Osteoblast (primary cell): ENCODE results near the gene DRAXIN. TPM values are rescaled to one million over a fixed set of nuclear protein-coding genes. Genes with fewer than 3 reads are reported as not detected.

Experiments
- DNase-seq: peaks from one replicate; pipeline ENCODE4 v3.0.0; 2011; ENCODE audit warnings: low spot score, mixed read lengths; ENCODE audit not compliant: insufficient read length; ENCODE audit errors: missing footprints
- H2AFZ ChIP-seq: 2 replicates; pipeline ENCODE4 v1.6.0; 2011; ENCODE audit warnings: mild to moderate bottlenecking, low read length
- H3K27ac ChIP-seq: 2 replicates; pipeline ENCODE4 v1.5.1; 2011; ENCODE audit warnings: mild to moderate bottlenecking, low read depth, low read length, moderate library complexity
- H3K27me3 ChIP-seq: 2 replicates; pipeline ENCODE4 v1.6.0; 2012; ENCODE audit warnings: mild to moderate bottlenecking, control low read depth, inconsistent platforms, low read length, moderate library complexity; ENCODE audit not compliant: insufficient read depth
- H3K36me3 ChIP-seq: 2 replicates; pipeline ENCODE4 v1.5.1; 2011; ENCODE audit warnings: mild to moderate bottlenecking, low read length, control low read depth, moderate library complexity; ENCODE audit not compliant: insufficient read depth
- H3K4me1 ChIP-seq: 2 replicates; pipeline ENCODE4 v1.5.1; 2011; ENCODE audit warnings: mild to moderate bottlenecking, low read length, control low read depth, moderate library complexity; ENCODE audit not compliant: insufficient read depth
- H3K4me2 ChIP-seq: 2 replicates; pipeline ENCODE4 v1.6.0; 2011; ENCODE audit warnings: mild to moderate bottlenecking, low read length; ENCODE audit not compliant: insufficient read depth
- H3K4me3 ChIP-seq: fragments of 200-600 bp; sonication (generic); 3 replicates; pipeline ENCODE4 v1.5.1; 2012; ENCODE audit warnings: mild to moderate bottlenecking, low read length, inconsistent platforms; ENCODE audit not compliant: insufficient read depth
- H3K79me2 ChIP-seq: 2 replicates; pipeline ENCODE4 v1.6.0; 2012; ENCODE audit warnings: mild to moderate bottlenecking, low read length, control low read depth, inconsistent platforms; ENCODE audit not compliant: insufficient read depth
- H3K9me3 ChIP-seq: 2 replicates; pipeline ENCODE4 v1.5.1; 2011; ENCODE audit warnings: low read depth, low read length, control low read depth
- H4K20me1 ChIP-seq: 2 replicates; pipeline ENCODE4 v1.6.0; 2012; ENCODE audit warnings: mild to moderate bottlenecking, low read length, control low read depth; ENCODE audit not compliant: insufficient read depth
- total RNA-seq: library from RNA; depleted of rRNA; stranded (reverse); fragments of >200 nt; gene quantifications from 2 replicates; pipeline ENCODE4 v1.2.3, GENCODE V29; 2012
- TF ChIP-seq, protein P1 (sequence below): IDR thresholded peaks from 2 replicates; pipeline ENCODE4 v1.5.1; 2011; ENCODE audit warnings: mild to moderate bottlenecking, low read depth, low read length, moderate library complexity; ENCODE audit errors: extremely low read depth

Gene DRAXIN
- total RNA-seq, 1 donor: under 0.01 TPM

DNA sequence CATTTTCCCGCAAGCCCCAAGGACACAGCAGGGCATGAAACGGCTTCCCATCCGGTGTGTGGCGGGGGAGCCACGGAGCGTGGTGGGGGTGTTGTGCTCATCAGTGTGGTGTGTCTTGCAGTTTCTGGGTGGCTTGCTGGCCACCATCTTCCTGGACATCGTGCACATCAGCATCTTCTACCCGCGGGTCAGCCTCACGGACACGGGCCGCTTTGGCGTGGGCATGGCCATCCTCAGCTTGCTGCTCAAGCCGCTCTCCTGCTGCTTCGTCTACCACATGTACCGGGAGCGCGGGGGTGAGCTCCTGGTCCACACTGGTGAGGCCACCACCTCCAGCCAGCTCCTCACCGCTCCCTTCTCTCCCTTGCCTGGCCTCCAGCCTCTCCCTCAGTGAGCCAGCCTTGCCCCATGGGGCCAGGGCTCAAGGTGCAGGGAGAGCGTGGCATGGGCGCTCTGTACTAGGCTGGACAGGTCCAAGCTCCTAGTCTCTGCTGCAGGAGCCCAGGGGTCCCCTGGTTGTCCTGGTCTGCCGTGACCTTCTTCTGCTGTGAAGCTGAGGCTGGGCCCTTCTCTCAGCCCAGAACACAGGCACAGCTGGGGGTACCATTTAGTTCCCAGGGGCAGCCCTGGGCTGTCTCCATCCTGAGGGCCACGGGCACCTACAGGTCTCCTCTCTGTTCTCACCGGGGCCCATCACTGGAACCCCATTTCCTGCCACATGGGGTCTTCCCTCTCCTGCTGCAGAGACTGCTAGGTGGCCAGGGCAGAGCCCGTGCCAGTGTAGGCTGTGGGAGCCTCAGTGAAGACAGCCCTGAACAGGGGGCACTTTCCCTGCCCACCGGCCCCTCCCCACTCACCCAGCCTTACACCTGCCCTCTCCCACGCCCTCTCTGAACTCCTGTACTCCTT lies 57.0 kb downstream of the DRAXIN start:
- H3K27me3 ChIP-seq: no peaks in the 10 kb centered on the region
- TF ChIP-seq, protein P1, sequence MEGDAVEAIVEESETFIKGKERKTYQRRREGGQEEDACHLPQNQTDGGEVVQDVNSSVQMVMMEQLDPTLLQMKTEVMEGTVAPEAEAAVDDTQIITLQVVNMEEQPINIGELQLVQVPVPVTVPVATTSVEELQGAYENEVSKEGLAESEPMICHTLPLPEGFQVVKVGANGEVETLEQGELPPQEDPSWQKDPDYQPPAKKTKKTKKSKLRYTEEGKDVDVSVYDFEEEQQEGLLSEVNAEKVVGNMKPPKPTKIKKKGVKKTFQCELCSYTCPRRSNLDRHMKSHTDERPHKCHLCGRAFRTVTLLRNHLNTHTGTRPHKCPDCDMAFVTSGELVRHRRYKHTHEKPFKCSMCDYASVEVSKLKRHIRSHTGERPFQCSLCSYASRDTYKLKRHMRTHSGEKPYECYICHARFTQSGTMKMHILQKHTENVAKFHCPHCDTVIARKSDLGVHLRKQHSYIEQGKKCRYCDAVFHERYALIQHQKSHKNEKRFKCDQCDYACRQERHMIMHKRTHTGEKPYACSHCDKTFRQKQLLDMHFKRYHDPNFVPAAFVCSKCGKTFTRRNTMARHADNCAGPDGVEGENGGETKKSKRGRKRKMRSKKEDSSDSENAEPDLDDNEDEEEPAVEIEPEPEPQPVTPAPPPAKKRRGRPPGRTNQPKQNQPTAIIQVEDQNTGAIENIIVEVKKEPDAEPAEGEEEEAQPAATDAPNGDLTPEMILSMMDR: no peak

GRCh38 chr1:11749203-11749689 lies 57.7 kb downstream of the DRAXIN start:
- Histone ChIP-seq H3K9me3 (no peaks in the 10 kb centered on the region), H3K27ac (no peak overlapping the region), H3K27me3 (no peaks in the 10 kb centered on the region), H4K20me1 (peaks cover 34% of the 10 kb centered on the region), H3K79me2 (no peaks in the 10 kb centered on the region), H3K36me3 (peaks cover 24% of the 10 kb centered on the region), H2AFZ (no peak overlapping the region), H3K4me1 (no peaks in the 10 kb centered on the region), H3K4me3 (no peak overlapping the region), H3K4me2 (no peak overlapping the region)
- peak; percentile 63 for DNase-seq
- TF ChIP-seq, protein P1: peak; percentile 27

More for the DNA sequence above, 57.0 kb downstream of the DRAXIN start:
- Histone ChIP-seq H3K4me2 (no peak overlapping the region), H3K9me3 (no peaks in the 10 kb centered on the region), H3K4me1 (no peaks in the 10 kb centered on the region), H3K4me3 (no peak overlapping the region), H3K27ac (no peak overlapping the region), H3K36me3 (peaks cover 24% of the 10 kb centered on the region), H4K20me1 (peaks cover 34% of the 10 kb centered on the region), H3K79me2 (no peaks in the 10 kb centered on the region), H2AFZ (no peak overlapping the region)
- DNase-seq: peak; percentile 53

GRCh38 chr1:11749996-11750395 lies 58.5 kb downstream of the DRAXIN start:
- no peak overlapping the region for H3K4me3 ChIP-seq
- TF ChIP-seq, protein P1: no peak
- H4K20me1 ChIP-seq: peaks cover 34% of the 10 kb centered on the region
- H3K4me1 ChIP-seq: no peaks in the 10 kb centered on the region
- DNase-seq: peak; percentile 10
- H3K27ac ChIP-seq: no peak overlapping the region
- H3K27me3 ChIP-seq: no peaks in the 10 kb centered on the region
- no peak overlapping the region for H2AFZ ChIP-seq
- H3K9me3 ChIP-seq: no peaks in the 10 kb centered on the region
- no peaks in the 10 kb centered on the region for H3K79me2 ChIP-seq
- H3K4me2 ChIP-seq: no peak overlapping the region
- peaks cover 24% of the 10 kb centered on the region for H3K36me3 ChIP-seq

GRCh38 chr1:11751087-11751486 lies 59.6 kb downstream of the DRAXIN start:
- DNase-seq: no peak
- Histone ChIP-seq H2AFZ (no peak overlapping the region), H3K4me2 (no peak overlapping the region), H3K36me3 (peaks cover 24% of the 10 kb centered on the region), H3K27me3 (no peaks in the 10 kb centered on the region), H3K27ac (no peak overlapping the region), H4K20me1 (peaks cover 26% of the 10 kb centered on the region), H3K4me1 (no peaks in the 10 kb centered on the region), H3K4me3 (no peak overlapping the region), H3K79me2 (no peaks in the 10 kb centered on the region), H3K9me3 (no peaks in the 10 kb centered on the region)
- TF ChIP-seq, protein P1: no peak
